DMS 273 treated with DMSO at 0.1 percent for 48 hours (cell line): ENCODE results near the gene OLFML2B.

Experiments used
- DNase-seq: peaks from one replicate; lab custom pipeline; 2025; lab: John Stamatoyannopoulos, UW

Gene OLFML2B

DNA sequence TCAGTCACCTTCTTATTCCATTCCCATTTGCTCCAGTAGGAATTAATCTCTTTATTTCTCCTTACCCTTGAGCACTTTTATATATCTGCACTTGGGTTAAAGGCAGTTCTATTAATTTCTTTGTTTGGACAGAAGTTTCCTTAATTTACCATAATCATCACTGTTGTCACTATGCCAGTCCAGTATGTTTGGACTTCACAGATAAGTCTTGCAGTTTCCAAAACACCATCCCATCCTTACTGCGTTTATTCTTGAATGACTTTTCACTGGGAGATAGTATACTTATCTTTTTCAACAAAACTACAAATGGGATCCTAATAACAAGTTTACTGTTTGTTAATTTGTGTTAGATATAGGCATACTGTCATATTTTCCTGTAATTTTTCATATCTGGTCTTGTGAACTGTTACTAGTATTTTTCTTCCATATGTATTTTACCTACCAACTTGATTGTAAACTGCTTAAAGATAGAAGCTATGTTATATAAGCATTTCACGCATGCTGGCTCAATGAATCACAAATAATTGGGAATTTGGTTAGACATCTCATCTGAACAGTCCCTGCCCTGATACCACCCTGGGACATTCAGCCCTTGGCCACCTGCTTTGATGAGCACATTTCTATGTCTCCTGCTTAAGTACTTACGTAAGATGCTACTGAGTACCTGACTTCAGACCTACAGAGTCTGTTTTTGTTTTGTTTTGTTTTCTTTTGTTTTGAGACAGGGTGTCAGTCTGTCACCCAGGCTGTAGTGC is 78.2 kb downstream of the OLFML2B start:
- DNase-seq = no peak

DNA sequence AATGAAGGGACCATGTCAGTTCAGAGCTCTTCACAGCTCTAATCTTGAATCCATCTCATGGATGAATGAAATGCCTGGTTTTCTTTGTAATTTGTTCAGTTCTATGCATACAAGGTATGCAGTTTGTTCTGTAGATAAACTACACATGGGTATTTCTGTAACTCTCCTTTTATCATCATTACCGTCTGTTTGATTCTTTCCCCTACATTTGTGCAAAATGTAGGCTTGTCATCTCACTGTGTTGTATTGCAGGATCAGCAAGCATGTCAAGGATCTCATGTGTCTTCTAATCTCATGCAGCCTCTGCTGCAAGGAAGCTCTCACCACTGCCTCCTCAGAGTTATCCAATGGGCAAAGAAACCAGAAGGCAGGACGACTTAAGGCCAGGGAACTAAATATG is 79.3 kb downstream of the OLFML2B start:
- DNase-seq = no peak

DNA sequence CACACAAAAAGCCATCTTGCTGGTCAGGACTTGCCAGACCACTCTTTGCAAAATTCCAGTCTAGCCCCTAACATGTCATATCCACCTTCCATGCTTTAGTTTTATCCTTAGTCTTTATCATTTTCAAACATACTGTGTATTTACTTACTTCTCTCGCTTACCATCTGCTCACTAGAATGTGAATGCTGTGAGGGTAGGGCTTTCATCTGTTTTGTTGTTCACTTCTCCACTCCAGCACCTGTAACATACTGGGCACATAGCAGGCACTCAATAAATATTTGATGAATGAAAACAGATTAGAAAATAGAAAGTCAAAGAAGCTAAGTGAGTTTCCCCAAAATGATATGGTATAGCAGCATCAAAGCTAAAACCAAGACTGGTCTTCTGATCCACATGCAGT is 79.9 kb downstream of the OLFML2B start:
- no peak for DNase-seq

DNA sequence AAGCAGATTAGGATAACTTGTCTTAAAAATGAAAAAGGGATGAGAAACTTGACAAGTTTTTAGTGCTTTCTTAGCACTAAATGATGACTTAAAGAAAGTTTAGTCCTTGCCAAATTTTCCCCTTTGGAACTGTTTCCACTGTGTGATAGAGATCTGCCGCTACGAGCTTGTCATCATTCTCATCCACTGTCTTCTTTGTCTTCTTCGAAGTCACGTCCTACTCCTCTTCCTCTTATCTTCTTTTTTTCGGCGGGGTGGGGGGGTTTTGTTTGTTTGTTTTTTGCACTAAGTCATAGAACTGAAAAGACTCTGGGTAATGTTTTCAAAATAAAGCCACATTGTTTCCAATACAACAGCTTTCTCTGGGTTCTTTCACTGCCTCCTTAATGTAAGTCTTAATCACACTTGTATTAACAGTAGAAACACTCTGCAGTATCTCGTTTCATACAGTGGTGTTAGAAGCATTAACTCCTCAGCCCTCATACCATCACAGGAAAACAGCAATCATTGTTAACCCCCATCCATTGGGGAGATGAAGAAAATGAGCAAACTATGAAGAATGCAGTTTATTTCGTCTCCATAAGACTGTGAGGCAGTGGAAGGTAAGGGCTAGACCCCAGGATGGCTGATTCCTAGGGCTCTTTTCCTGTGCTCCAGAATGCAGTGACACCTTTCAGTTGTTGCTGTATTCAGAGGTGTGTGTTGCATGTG is 81.8 kb downstream of the OLFML2B start:
- DNase-seq = no peak

DNA sequence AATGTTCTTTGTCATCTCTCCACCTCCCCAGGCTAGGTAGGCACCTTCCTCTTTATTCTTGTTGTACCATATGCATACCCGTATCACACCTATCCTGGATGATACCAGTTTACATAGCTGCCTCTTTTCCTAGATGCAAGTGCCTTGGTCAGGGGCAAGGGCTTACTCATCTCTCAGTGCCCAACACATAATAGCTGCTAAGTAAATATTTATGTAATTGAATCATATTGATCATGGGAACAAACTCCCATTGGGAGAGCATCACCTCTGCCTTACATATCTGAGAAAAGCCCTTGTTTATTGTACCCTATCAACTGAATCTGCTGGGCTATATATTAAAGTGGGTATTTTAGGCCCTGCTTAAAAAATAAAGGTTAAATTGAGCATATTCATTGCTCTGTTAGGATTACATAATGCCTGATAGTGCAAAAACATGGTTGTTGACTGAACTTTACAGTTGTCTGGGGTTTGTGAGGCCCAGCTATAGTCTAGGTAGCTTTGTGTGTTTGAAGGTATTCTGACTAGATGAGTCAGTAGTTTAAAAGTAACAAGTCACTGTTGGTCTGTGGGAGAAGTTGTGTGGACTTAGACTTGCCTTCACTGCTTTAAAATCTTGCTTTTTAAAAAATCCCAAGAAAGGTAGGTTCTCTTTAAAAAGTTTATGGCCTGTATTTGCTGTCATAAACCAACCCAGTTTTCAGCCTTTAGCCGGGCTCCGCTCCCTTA is 82.6 kb downstream of the OLFML2B start:
- DNase-seq = no peak

DNA sequence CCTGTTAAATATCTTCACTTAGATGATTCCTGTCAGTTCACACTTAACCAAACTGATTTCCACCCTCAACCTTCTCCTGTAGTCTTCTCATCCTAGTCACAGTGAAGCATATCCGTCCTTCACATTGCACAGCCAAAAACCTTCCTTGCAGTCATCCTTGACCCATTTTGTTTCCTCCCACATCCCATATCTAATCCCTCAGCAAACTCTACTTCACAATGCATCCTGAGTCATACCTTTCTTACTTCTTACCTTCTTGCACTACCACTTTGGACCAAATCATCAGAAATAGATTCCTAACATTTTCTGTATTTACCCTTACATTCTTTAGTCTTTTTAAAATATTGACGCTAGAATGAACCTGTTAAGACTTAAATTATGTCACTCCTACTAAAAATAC is 86.9 kb downstream of the OLFML2B start:
- no peak for DNase-seq

DNA sequence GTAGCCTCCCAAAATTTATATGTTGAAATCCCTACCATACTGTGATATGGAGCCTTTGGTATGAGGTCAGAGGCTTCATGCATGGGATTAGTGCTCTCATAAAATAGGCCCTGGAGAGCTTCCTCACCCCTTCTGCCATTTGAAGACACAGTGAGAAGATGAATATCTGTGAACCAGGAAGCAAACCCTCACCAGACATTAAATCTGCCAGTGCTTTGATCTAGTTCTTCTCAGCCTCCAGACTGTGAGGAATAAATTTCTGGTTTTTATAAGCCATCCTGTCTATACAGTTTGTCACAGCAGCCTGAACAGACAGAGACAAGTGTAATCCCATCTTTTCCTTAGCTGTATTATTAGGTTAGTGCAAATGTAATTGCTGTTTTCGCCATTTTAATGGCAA is 88.4 kb downstream of the OLFML2B start:
- no peak for DNase-seq

DNA sequence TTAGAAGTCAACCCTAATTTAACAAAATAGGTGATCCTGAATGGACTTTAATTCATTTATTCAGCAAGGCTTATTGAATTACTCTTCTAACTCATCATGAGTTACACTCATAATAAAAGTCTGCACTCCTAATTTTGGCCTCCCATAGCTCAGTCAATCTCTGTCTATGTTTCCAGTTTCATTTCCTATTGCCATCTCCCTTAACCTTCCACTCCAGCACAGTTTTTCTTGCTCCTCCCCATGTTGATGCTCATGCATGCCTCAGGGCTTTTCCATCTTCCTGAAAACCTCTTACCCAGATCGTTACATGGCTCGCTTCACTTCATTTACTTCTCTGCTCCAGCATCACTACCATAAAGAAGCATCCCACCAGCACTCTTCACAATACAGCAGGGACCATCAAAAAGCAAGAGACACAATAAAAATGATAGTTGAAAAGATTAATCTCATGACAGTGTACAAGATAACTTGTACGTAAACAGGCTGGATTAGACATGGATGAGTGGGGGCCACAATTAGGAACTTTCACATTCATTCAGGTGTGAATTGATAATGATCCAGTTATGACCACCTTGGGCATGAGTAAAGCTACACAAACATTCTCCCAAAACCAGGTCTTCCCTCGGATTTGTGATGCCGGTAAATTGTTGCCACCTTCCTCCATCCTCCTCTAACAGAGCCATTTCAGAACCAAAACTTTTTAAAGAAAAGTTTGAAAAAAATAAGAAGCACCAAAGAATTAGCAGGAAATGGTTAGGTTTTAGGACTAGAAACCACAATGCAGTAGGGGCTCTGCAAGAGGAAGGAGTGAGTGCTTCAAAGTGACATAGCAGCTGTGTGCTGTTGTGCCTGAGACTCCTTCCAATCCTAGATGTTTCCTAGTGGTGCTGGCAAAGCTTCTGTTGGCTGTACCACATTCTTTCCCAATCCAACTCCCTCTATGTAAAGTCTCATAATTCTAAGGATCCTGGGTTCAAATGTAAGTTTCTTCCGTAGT is 89.8 kb downstream of the OLFML2B start:
- DNase-seq = no peak
